NB4 (cell line): ENCODE measurements around the gene NOVA1.

Experiments used
- CTCF ChIP-seq: IDR thresholded peaks from one replicate; pipeline ENCODE4 v1.5.1; 2012; ENCODE audit warnings: low read depth, low read length
- POLR2A ChIP-seq: IDR thresholded peaks from 2 replicates; pipeline ENCODE4 v1.6.1; 2011; ENCODE audit warnings: mild to moderate bottlenecking; ENCODE audit not compliant: insufficient read length; ENCODE audit errors: extremely low read depth

DNA sequence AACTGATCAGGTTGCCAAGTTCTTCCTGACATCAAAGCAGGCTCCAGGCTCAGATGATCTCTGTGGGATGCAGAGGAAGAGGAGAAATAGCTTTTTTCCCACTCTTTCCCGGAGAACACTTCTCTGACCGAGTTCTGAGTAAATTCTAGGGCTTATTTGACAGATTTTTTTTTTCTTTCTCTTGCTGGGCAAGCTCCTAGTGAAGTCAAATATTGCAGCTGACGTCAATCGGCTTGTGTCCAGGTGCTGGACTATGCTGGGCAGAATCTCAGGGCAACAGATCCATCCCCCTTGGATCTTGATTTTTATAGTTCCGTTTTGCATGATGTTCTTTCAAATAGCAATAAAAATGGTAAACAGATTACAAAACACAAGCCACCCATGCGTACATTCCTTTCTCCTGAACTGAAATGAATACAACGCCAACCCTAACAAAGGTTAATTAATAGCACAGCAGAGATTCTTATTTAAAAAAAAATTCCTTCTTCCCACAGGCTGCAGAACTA is 182.2 kb downstream of the NOVA1 start:
- no peak for TF ChIP-seq CTCF
- TF ChIP-seq POLR2A: no peak
